ENCODE measurements around the gene EIF3B. TPM values are rescaled to one million over a fixed set of nuclear protein-coding genes. Genes with fewer than 3 reads are reported as not detected.

EIF3B gene
- total RNA-seq, 1 donor from 2014 or later: 107 TPM

GRCh38 chr7:2398506-2398905 lies 43.9 kb downstream of the EIF3B start:
- H3K27me3 ChIP-seq: no peaks in the 10 kb centered on the region
- no peak overlapping the region for H3K4me3 ChIP-seq
- TF ChIP-seq CTCF (IDR thresholded peaks at IDR 0.05): no peak
- DNase-seq (no peak), ATAC-seq (no peak)
- peaks cover 24% of the 10 kb centered on the region for H3K4me1 ChIP-seq
- H3K27ac ChIP-seq: no peak overlapping the region
- intact Hi-C loops (cut with DNase I): no loop called here
- H3K36me3 ChIP-seq: no peaks in the 10 kb centered on the region
- no peaks in the 10 kb centered on the region for H3K9me3 ChIP-seq

GRCh38 chr7:2399848-2400587 lies 45.4 kb downstream of the EIF3B start:
- no peaks in the 10 kb centered on the region for H3K36me3 ChIP-seq
- no peaks in the 10 kb centered on the region for H3K27me3 ChIP-seq
- intact Hi-C loops (cut with DNase I): loop anchor here (10.0 kb wide), 1 partner anchor 545 kb away; no protein-coding TSS in a partner anchor
- DNase-seq: peak; percentile 75
- H3K27ac ChIP-seq: peak overlapping the region; percentile 80
- no peak for TF ChIP-seq CTCF (IDR thresholded peaks at IDR 0.05)
- H3K9me3 ChIP-seq: no peaks in the 10 kb centered on the region
- no peak overlapping the region for H3K4me3 ChIP-seq
- peak; percentile 2 for ATAC-seq
- peaks cover 34% of the 10 kb centered on the region for H3K4me1 ChIP-seq

GRCh38 chr7:2402687-2403013 lies 48.0 kb downstream of the EIF3B start:
- ATAC-seq (no peak), DNase-seq (no peak)
- H3K4me3 ChIP-seq: peak overlapping the region; percentile 89
- no peak for TF ChIP-seq CTCF (IDR thresholded peaks at IDR 0.05)
- no peak overlapping the region for H3K27ac ChIP-seq
- H3K27me3 ChIP-seq: no peaks in the 10 kb centered on the region
- H3K36me3 ChIP-seq: no peaks in the 10 kb centered on the region
- intact Hi-C loops (cut with DNase I): loop anchor here (10.0 kb wide), 1 partner anchor 542 kb away; no protein-coding TSS in a partner anchor
- H3K9me3 ChIP-seq: no peaks in the 10 kb centered on the region
- peaks cover 49% of the 10 kb centered on the region for H3K4me1 ChIP-seq

- intact Hi-C loops (cut with DNase I): loop anchor here (10.0 kb wide), 1 partner anchor 542 kb away; no protein-coding TSS in a partner anchor
- ATAC-seq: peak; percentile 95
These were observed 48.5 kb downstream of the EIF3B start, which contains the start of gene CHST12 for GRCh38 chr7:2403014-2403717. Gene CHST12, plus strand, starts transcription at chr7:2403611. Its CDS starts 29,029 bp downstream, at chr7:2432640.

More at GRCh38 chr7:2403014-2403717, 48.5 kb downstream of the EIF3B start, which contains the start of gene CHST12:
- Histone ChIP-seq H3K27me3 (no peaks in the 10 kb centered on the region), H3K4me1 (peaks cover 54% of the 10 kb centered on the region), H3K36me3 (no peaks in the 10 kb centered on the region), H3K27ac (peak within 1 kb of the TSS; percentile 81), H3K9me3 (no peaks in the 10 kb centered on the region), H3K4me3 (peak within 1 kb of the TSS; percentile 89)
- peak; percentile 97 for DNase-seq
- no peak for TF ChIP-seq CTCF (IDR thresholded peaks at IDR 0.05)
